SIG-M5 (cell line): ENCODE measurements around the gene EOGT.
A peak's percentile ranks its signal among the peaks of the same experiment; 100 is the strongest.

ENCODE experiments used
- DNase-seq: peaks from one replicate; lab custom pipeline; 2025; lab: John Stamatoyannopoulos, UW

Gene EOGT

DNA sequence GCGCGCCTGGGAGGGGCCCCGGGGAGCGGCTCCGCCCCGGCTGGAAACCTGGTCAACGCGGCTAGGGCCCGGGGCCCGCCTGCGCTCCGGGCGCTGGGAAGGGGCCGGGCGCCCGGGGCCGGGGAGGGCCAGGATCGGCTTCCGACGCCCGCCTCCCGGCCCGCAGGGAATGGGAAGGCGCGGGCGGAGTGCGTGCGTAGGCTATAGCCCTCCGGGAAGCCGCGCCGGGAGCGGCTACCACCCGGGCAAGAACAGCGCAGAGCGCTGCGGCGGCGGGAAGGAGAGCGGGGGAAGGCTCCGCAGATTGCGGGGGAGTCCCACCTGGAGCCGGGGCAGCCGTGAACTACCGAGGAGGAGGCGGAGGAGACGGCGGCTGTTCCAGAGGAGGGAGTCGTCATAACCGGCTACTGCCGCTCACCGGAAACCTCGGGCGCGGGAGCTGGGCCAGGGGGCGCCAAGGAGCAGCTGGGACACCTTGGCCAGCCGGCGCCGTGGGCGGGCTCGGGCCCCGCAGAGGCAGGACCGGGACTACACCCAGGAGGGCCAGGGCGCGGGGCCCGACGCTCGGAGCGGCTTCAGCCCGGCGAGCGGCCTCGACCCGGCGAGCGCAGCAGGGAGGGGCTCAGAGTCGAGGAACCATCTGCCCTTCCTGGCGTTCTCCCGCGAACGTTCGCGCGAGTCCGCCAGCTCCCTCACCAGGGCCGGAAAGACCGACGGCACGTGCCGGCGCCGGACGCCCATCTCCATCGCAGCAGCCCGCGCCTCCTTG lies at the start of gene EOGT:
TSS of gene EOGT (minus strand) at position 432 of the 769 bp plus-strand sequence. CDS start 3,838 bp downstream, outside the sequence.
- DNase-seq, result no peak

GRCh38 chr3:69059688-69060087 lies 46.2 kb upstream of the EOGT start:
- no peak for DNase-seq

DNA sequence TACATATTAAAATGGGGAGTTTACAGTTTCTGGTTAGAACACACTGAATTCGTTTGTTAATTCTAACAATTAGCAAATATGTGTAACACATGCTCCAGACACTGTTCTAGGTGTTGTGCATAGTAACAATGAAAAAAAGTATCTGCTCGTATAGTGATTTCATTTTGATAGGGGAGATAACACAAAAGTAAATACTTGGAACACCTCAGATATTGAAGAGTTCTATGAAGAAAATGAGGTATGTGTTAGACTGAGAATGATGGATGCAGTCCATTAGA lies 45.4 kb upstream of the EOGT start:
- DNase-seq, result no peak

DNA sequence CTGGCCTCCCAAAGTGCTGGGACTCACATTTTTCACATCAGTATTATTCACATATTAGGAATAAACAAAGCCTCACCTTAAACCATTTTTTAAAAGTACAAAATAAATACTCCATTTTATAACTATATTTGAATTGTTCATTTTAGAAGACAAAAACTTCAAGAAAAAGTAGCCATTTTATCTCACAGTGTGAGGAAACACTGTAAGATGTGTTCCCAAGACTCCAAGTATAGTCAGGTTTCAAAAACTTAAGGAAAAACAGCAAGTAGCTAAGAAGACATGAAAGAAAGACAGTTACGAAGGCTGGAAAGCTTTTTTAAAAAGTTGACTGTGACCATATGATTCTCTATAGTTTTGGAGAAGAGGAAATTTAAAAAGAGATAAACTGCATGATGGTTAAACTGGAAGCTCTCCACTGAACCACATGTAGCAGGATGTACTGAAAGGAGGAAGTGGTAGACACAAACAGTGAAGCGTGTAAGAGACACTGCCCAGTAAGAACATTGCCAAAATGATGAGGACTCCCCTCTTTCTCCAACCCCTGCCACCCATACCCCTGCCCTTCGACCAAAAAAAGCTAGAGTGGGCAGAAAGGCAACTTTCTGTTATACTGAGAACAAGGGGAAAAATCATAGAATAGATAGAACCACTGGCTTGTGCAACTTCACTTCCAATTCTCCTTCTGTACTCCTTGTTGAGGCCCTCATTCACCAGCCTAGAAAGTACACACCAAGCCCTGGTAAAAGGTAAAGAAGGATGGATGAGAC lies 44.9 kb upstream of the EOGT start:
- no peak for DNase-seq

- no peak for DNase-seq
Measured at GRCh38 chr3:69052472-69052898, 39.0 kb upstream of the EOGT start.

GRCh38 chr3:69051756-69052471 lies 38.4 kb upstream of the EOGT start, which contains the start of gene TMF1:
Gene TMF1 (minus strand): TSS chr3:69052333. CDS start chr3:69052086, 247 bp downstream.
- DNase-seq, result no peak

GRCh38 chr3:69048990-69049389 lies 35.5 kb upstream of the EOGT start:
- DNase-seq, result no peak

DNA sequence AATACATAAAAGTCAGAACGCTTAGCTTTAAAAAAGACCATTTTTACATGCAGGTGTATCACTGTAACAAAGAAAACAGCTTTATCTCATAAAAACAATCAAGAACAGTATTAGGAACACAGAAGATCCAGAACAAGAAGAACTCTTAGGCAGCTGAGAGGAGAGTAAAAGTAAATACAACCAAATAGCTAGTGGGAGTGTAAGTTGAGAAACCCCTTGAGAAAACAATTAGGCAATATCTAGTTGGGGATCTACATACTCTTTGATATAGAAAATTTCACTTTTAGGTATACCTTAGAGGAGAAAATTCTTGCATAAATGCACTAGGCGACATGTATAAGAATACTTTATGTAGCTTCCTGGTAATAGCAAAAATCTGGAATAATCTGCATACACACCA lies 31.1 kb upstream of the EOGT start:
- no peak for DNase-seq

GRCh38 chr3:69033470-69033869 lies 20.0 kb upstream of the EOGT start:
- peak; percentile 16 for DNase-seq

- no peak for DNase-seq
Measured at GRCh38 chr3:69032737-69033136, 19.3 kb upstream of the EOGT start.

DNA sequence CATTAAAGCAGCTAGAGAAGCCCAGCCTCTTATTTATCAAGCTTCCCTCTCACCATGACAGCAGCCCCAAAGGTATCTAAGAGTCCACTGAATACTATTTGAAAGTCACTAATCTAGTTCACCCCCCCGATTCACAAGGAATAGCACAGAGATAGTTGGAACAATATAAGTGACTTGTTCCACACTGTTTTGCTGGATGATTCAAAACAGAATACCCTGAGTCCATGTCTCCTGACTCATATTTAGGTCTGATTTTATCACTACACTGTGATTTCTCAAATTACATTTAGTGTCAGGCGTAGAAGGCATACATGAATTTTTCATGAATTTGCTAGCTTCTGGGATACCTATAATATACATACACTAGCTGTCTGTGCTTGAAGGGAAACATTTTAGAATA lies 18.7 kb upstream of the EOGT start:
- DNase-seq, result no peak

- DNase-seq, result no peak
Measured at GRCh38 chr3:69031635-69032034, 18.2 kb upstream of the EOGT start.

- DNase-seq, result no peak
Measured at GRCh38 chr3:69020857-69021256, 7.4 kb upstream of the EOGT start.

DNA sequence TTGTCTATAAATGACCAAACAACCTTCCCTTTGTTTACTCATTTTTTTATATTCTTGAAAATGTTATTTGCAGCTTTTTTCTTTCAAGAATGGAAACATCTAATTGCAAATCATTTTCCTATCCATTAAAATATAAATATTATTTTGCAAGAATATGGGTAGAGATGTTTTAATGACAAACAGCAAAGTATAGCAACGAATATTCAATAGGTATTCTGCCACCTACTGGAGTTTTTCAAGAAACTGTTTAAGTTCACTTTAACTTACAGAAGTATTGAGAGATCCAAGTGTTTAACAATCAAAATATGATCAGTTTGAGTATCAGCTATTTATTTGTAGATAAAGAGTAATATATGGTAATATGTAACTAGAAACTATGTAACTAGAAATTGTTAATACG lies 6.9 kb upstream of the EOGT start:
- no peak for DNase-seq

- DNase-seq, result no peak
Measured at GRCh38 chr3:69016901-69017300, 3.4 kb upstream of the EOGT start.

DNA sequence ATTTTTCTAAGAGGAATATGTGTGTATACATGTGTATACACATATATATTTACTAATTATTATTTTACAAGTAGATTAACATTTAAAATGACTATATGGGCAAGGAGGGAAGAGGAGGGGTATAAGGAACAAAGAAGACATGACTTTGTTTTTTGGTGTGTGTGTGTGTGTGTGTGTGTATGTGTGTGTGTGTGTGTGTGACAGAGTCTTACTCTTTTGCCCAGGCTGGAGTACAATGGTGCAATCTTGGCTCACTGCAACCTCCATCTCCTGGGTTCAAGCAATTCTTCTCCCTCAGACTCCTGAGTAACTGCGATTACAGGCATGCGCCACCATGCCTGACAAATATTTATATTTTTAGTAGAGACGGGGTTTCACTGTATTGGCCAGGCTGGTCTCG lies 2.6 kb upstream of the EOGT start:
- DNase-seq, result no peak

DNA sequence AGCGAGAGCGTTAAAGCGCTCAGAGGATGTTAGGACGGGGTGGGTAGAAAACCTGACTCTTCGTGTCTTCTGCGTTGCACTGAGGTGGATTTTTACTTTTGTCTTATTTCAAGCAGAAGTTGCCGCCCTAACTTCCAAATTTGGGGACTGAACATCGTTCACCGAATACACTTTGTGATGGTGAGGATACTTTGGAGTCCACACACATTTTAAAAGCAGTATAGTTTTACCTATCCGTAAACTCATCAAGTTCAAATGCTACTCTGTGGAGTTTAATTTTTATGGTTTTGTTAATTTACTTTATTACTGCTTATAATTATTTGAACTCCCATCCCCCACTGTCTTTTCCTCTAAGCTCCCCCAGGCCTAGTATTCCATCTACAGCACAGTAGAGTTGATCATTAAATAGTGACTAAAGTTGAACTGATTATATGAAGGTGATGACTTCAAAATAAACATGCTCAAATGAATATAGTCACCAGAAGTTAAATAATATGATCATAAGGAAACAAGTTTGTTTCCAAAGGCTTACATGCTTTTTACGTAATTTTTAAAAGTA lies 617 bp upstream of the EOGT start:
- DNase-seq, result no peak

- no peak for DNase-seq
Measured at GRCh38 chr3:69012800-69013252, 658 bp downstream of the EOGT start.

- DNase-seq, result no peak
Measured at GRCh38 chr3:69012100-69012799, 1.2 kb downstream of the EOGT start.

- no peak for DNase-seq
Measured at GRCh38 chr3:69011096-69011730, 2.3 kb downstream of the EOGT start.
